Stimulated activated CD4-positive, alpha-beta T cell treated with anti-CD3 and anti-CD28 coated beads, Interleukin-1b, Interleukin-23, amount 100 ng/mL, for 24 hours (primary cell): ENCODE measurements around the gene SHROOM1.

Experiments
- DNase-seq, 4 experiments: peaks; one replicate each; pipeline ENCODE4 v3.0.0-alpha.2; 2020; ENCODE audit warnings: low read depth in 4 of 4, low spot score in 1 of 4

The SHROOM1 gene

DNA sequence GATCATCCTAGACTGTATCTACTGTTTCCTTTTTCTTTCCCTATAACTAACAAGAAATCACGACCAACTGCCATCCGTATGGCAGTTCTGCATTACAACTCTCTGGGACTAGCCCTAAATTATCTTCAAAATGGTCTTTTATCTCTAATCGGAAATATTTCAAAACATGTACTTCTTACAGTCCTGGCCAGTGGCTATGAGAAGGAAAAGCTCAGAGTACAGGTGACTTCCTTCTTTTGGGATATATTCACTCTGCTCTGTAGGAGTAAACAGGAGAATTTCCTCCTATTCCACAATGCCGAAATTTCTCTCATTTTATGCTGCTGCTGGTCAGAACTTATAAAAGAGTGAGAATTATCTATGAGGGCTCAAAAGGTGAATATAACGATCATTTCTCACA, 51.6 kb downstream of the SHROOM1 start:
- no peak for DNase-seq

DNA sequence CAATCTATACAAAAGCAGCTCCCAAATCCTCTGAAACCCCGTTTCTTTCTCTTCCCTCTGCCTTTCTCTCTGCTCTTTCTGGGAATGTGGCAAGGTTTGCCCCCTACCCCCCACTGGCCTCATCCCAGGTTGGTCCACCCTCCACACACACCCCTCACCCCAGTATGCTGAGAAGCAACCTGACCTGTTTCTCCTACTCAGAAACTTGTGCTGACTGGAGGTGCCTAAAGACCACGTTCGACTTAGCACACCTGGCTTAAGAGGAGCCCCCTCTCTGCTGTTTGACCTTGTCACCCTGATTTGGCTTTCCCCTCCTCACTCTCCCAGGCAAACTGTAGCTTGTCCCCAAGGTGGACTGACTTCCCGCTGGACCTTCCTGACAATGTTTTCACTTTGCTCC, 52.3 kb downstream of the SHROOM1 start:
- DNase-seq: no peak

DNA sequence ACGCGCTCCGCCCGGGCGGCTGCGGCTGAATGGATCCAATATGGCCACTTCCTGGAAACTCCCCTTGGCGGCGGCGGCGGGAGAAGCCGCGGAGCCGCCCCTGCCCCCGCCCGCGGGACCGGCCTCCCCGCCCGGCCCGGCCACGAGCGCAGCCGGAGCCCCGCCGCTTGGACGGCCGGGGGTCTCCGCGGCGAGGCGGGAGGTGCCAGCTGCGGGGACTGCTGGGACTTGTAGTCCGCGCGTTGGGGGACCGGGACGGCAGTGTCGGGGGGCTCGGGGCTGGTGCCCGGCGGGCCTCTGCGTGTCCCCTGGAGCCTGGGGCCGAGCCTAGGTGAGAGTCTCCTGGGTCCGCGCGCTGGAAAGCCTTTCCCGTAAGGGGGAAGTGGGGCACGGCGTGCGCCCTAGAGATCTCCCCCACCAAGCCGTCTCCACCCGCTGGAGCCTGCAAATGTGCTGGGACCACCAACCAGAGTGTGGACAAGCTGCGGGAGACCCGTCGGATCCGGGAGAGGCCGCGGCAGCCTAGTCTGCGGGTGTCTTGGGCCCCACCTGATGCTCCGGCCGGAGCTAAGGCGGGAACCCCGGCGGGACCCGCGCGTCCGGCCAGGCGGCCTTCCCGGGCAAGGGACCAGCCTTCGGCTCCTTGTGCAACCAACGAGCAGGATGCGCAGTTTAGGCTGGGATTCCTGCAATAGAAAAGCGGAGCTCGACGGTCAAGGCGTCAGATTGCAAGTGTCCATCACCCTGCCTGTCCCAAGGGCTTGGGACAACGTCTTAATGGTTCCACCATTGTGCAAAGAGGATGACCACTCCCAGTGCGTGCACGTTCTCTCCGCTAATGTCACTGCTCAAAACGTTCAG, 53.0 kb downstream of the SHROOM1 start, which contains the start of gene SEPTIN8:
TSS of gene SEPTIN8 (minus strand) at position 31 of the 861 bp plus-strand sequence. CDS start 102 bp downstream, outside the sequence.
- peak in 3 of 4 experiments; percentile 4 to 20 (median 19) for DNase-seq

DNA sequence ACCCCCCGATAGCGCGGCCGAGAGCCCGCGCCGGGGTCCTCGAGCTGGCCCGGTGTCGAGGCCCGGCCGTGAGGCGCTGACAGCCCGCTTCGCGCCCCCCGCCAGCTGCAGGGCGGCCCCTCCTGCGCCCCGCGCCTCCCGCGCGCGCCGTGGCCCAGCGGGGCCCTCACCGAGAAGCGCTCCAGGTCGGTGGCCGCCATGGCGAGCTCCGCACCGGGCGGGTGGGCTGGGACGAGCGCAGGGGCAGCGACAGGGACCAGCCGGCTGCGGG, 53.6 kb downstream of the SHROOM1 start:
- DNase-seq: no peak

DNA sequence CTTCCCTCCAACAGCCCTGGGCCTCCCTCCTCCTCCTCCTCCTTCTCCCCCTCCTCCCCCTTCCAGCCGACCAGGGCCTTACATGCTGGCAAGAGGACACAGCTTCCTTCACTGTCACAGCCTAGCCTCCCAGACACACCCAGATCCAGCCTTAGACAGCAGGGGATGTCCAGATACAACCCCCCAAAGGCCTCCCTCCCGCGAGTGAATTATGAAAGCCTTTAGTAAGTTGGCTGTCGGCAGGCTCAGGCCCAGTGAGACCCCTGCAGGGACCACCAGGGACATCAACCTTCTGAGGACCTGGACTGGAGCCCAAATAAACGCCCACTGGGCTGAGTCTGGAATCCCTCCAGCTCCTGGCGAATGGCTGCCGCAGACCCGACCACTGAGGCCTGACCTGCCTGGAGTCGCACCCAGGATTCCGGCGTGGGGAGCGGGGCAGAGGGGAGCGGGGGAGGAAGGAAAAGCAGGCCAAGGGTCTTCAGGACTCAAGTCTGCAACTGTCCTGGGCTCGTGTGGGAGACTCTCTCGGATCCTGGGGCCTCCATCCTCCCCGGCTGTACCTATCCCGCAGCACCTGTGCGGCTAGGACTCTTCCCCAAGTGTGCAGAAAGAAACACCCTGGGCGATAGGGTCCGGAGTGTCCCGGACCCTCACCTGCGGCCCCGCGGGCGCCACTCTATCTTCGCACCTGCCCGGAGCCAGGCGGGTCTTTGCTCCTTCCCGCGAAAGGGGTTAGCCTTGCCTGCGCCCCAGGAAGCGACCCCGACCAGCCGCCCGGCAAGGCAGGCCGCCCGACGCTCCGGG, 54.1 kb downstream of the SHROOM1 start:
- no peak for DNase-seq

DNA sequence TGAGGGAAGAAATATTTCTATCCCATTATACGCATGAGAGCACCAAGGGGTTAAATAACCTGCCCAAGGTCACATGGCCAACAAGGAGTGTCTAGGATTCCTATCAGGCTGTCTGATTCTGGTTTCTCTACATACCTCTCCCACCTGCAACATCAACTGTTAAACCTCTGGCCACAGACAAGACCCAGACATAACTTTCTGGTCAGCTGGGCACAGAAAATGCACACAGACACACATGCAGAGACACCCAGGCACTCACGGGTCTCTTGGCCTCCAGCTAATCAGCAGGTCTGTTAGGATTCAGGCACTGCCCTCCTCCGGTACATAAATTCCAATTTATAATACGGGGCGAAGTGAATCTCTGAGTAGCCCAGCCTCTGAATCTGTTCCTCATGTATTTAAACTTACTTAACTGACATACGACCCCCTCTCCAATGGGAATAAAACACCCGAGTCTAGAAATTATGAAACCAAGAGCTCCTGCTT, 54.9 kb downstream of the SHROOM1 start:
- DNase-seq: no peak

DNA sequence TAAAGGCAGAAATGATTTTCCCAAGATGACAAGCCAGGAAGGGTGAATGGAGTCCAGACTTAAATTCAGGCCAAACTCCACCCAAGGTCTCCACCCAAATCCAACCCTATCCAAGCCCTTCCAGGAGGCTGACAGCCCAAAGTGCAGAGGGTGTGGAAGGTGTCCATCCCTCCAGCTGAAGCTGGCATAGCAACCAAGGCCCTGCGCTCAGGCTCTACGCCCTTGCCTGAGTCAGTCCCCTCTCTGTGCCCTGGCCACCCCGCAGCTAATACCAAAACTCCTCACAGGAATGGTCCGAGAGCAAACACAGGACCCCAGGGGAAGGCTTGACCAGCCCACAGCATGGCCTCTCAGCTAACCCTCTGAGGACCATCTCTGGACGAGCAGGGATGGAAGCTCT, 55.6 kb downstream of the SHROOM1 start:
- no peak for DNase-seq

DNA sequence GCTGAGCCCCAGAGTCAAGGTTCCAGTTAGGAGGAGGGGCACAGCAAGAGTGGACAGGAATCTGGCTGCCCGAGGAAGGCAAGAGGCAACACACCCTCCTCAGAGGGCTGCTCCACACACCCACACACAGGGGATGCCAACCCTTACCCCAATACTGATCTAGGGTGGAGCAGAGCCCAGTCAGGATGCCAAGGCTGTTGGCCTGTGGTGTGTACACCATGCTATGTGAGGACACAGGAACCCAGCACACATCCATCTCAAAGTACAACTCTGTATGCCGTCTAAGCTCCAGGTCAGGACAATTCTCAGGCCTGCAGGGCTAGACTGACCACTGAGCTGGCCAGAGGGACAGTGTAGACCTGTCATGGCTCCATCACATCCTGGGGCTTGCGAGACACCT, 56.0 kb downstream of the SHROOM1 start:
- DNase-seq: no peak

DNA sequence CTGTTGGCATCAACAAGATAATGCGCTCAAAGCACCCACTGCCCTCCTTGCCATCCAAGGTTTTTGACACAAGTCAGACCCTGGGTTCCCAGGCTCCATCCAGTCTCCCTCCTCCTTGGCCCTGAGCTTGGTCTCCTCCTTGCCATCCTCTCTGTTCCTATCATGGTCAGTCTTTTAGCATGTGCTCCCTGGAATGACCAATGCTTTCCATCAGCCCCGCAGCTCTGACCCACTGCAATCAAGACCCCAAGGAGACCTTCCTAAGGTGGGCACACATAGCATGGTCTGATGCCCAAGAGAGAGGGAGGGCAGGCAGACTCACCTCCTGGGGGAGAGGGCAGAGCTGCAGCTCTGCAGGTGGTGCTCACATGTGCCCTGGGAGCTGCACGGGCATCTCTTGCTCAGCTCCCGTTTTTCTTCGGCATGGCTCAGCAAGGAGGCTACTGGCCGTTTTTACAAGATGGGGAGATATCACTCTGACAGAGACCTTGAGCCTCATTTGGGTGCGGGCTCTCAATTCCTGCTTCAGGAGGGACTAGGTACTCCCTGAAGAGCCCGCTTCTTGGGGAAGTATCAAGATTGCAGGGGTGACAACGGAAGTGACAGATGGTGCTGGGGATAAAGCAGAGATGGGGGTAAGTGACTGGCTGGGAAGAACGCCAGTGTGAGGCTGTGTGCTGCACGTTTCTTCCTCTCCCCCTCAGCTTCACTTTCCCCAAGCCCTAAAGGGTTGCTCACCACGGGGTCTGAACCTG, 56.7 kb downstream of the SHROOM1 start:
- no peak for DNase-seq

DNA sequence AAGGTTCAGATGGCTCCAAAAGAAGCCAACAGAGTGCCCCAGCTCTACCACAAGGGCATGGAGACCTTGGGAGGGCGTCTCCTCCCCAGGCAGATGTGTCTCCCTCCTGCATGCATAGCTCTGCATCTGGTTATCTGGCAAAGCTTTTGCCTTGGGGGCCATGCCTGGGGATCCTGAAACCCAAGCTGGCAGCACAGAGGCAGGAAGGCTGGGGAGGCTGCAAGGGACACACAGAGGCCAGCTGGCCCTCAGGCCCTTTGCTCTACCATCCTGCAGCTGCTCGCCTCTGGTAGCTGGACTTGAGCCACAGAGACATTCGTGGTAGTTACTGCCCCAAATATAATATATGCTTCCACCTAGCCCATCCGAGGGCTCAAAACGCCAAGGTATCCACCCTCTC, 57.3 kb downstream of the SHROOM1 start:
- no peak for DNase-seq

DNA sequence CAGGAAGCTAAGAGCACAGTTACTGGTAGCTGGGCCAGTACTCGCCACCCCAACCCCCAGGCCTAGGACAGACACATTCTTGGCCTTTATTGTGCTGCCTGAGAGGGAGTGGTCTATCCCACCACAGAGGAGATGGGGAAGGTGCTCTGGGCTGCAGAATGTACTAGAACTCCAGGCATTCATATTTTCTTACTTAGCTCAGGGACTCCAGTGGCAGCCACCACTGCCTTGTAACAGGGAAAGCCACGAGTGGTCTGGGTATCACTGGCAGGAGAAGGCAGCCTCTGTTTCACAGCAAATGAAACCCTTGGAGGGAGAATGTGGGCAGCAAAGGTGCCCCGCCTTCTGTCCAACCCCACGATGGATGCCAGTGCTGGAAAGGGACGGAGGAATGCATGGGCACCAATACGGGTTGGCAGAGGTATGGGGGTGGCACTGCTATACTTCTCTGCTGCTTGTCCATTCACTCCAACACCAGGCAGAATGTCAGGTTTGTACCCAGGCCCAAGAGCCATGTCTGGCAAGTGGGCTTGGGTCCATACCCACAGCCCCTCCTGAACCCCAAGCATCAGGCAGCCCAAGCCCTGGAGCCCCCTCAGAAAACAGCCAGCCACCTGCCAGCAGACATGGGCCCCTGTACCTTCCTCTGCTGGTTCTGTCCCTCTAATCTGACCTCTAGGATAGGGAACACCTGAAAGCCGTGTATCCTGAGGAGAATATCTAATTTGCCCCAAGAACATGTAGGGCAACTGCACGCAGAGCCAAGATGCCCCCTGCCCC, 58.0 kb downstream of the SHROOM1 start:
- no peak for DNase-seq
